Parathyroid adenoma (tissue), 2 donors: Measurements from ENCODE around the gene POLDIP2.

ENCODE experiments used
- H2AFZ ChIP-seq: fragments of 300-600 bp; sonication (generic); one replicate; pipeline ENCODE4 v1.7.0; 2017; ENCODE audit warnings: antibody characterized with exemption, mild to moderate bottlenecking
- H3K27ac ChIP-seq: fragments of 300-600 bp; sonication (generic); one replicate; pipeline ENCODE4 v1.7.0; 2017
- H3K27me3 ChIP-seq: fragments of 300-600 bp; sonication (generic); one replicate; pipeline ENCODE4 v1.7.0; 2017; ENCODE audit warnings: low read length; ENCODE audit not compliant: control insufficient read depth, insufficient read depth
- H3K36me3 ChIP-seq: fragments of 300-600 bp; sonication (generic); one replicate; pipeline ENCODE4 v1.7.0; 2017; ENCODE audit warnings: low read length; ENCODE audit not compliant: control insufficient read depth, insufficient read depth
- H3K4me1 ChIP-seq: fragments of 300-600 bp; sonication (generic); one replicate; pipeline ENCODE4 v1.7.0; 2017; ENCODE audit warnings: control low read depth
- H3K4me2 ChIP-seq: fragments of 300-600 bp; sonication (generic); one replicate; pipeline ENCODE4 v1.7.0; 2017; ENCODE audit warnings: low read length
- H3K4me3 ChIP-seq: fragments of 300-600 bp; sonication (generic); one replicate; pipeline ENCODE4 v1.7.0; 2017; ENCODE audit warnings: low read depth, low read length
- H3K79me2 ChIP-seq: fragments of 300-600 bp; sonication (generic); one replicate; pipeline ENCODE4 v1.7.0; 2017; ENCODE audit warnings: control low read depth
- H3K9ac ChIP-seq: fragments of 300-600 bp; sonication (generic); one replicate; pipeline ENCODE4 v1.7.0; 2017; ENCODE audit warnings: mild to moderate bottlenecking
- H3K9me3 ChIP-seq: fragments of 300-600 bp; sonication (generic); one replicate; pipeline ENCODE4 v1.7.0; 2017; ENCODE audit warnings: low read length; ENCODE audit not compliant: control insufficient read depth
- CTCF ChIP-seq: fragments of 300-600 bp; sonication (generic); IDR thresholded peaks from one replicate; pipeline ENCODE4 v1.7.0; 2017; ENCODE audit warnings: antibody characterized with exemption, mild to moderate bottlenecking
- donor health status: primary hyperparathyroidism.

The POLDIP2 gene

GRCh38 chr17:28395968-28396367 is 38.6 kb upstream of the POLDIP2 start:
- Histone ChIP-seq H3K79me2 (no peaks in the 10 kb centered on the region), H2AFZ (no peak overlapping the region), H3K9me3 (no peaks in the 10 kb centered on the region), H3K27me3 (no peaks in the 10 kb centered on the region), H3K4me1 (no peaks in the 10 kb centered on the region), H3K4me2 (no peak overlapping the region), H3K9ac (no peak overlapping the region), H3K27ac (no peak overlapping the region), H3K4me3 (no peak overlapping the region), H3K36me3 (no peaks in the 10 kb centered on the region)
- no peak for TF ChIP-seq CTCF

GRCh38 chr17:28395426-28395825 is 38.1 kb upstream of the POLDIP2 start:
- Histone ChIP-seq H2AFZ (no peak overlapping the region), H3K9ac (no peak overlapping the region), H3K4me3 (no peak overlapping the region), H3K27me3 (no peaks in the 10 kb centered on the region), H3K27ac (no peak overlapping the region), H3K4me1 (no peaks in the 10 kb centered on the region), H3K36me3 (no peaks in the 10 kb centered on the region), H3K9me3 (no peaks in the 10 kb centered on the region), H3K79me2 (no peaks in the 10 kb centered on the region), H3K4me2 (no peak overlapping the region)
- TF ChIP-seq CTCF = no peak

DNA sequence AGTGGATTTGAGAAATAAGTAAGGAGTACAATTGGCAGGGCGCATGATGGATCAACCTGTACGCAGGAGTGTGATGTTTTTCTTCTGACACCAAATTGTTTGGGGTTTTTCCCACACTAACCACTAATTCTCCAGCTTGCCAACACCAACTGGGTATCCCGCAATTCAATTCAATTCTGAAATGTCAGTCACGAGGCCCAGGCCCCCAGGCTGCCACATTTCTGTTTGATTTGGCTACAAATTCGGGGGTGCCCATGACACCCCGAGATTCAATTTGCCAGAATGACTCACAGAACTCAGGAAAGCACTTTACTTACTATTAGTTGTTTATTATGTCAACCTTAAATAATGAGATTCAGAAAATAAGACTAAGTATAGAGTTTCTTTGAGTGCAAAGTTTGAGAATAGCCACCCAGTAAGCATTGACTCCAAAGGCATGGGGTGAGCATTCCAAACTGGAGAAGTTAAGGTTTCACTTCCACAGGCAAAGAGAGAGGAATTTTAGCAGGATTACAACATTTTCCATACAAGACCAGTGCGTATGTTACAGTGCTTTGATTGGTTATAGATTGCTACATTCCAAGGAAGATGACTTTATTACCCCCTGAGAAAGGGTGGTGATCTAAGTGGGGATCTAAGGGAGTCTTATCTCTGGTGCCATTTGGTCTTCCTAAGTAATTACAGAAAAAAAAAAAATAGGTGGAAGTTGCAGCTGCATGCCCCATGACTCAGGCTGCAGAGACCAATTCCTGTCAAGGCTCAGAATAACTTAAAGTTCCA is 37.2 kb upstream of the POLDIP2 start:
- Histone ChIP-seq H3K36me3 (no peaks in the 10 kb centered on the region), H3K79me2 (no peaks in the 10 kb centered on the region), H3K4me1 (no peaks in the 10 kb centered on the region), H2AFZ (no peak overlapping the region), H3K4me3 (no peak overlapping the region), H3K9me3 (no peaks in the 10 kb centered on the region), H3K27ac (no peak overlapping the region), H3K4me2 (no peak overlapping the region), H3K9ac (no peak overlapping the region), H3K27me3 (no peaks in the 10 kb centered on the region)
- no peak for TF ChIP-seq CTCF

DNA sequence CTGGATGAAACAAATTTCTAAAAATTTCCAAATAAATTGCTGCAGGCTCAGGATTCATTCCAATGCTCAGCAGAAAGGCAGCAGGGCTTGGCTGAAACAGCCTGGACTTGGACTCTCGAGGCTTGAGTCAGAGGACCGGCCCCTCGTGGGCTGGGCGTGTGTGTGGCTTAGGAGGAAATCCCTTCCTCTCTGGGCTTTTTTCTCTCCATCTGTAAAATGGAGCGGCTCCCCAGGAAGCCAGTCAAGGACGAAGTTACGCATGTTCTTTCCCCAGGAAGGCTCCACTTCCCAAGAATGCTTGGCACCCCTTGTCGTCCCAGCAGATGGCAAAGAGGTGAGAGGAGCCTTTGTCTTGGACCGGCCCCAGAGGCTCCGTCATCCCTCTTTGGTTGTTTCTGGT is 35.2 kb upstream of the POLDIP2 start:
- H3K4me2 ChIP-seq = no peak overlapping the region
- H3K4me3 ChIP-seq = no peak overlapping the region
- H3K9ac ChIP-seq = no peak overlapping the region
- no peaks in the 10 kb centered on the region for H3K79me2 ChIP-seq
- no peak for TF ChIP-seq CTCF
- H3K27me3 ChIP-seq = no peaks in the 10 kb centered on the region
- no peak overlapping the region for H3K27ac ChIP-seq
- no peaks in the 10 kb centered on the region for H3K9me3 ChIP-seq
- H3K4me1 ChIP-seq = no peaks in the 10 kb centered on the region
- H3K36me3 ChIP-seq = no peaks in the 10 kb centered on the region
- no peak overlapping the region for H2AFZ ChIP-seq

DNA sequence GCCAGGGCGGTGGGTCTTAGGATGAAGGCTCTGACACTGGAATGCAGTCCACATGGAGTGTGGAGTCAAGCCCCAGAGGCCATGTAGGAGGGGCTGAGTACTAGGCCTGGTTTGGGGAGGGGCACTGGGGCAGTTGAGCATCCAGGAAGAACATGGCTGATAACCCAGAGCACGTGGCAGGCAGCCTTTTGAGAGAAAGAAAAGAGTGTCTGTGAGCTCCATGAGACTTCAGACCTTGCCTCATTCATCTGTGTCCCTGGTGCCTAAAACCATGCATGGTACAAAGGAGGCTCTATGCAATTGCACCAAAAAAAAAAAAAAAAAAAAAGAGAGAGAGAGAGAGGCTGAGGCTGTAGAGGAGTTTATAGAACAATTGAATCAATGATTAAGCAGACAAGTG is 34.1 kb upstream of the POLDIP2 start:
- Histone ChIP-seq H3K9me3 (no peaks in the 10 kb centered on the region), H2AFZ (no peak overlapping the region), H3K4me1 (no peaks in the 10 kb centered on the region), H3K4me2 (no peak overlapping the region), H3K36me3 (no peaks in the 10 kb centered on the region), H3K9ac (no peak overlapping the region), H3K79me2 (no peaks in the 10 kb centered on the region), H3K4me3 (no peak overlapping the region), H3K27ac (no peak overlapping the region), H3K27me3 (no peaks in the 10 kb centered on the region)
- TF ChIP-seq CTCF = no peak
